ENCODE results near the gene MAP3K4.

Gene MAP3K4

GRCh38 chr6:161150136-161150535 is 158.6 kb downstream of the MAP3K4 start:
- no peak for DNase-seq (ENCODE audit: low spot score)

GRCh38 chr6:161150566-161150965 is 159.0 kb downstream of the MAP3K4 start:
- DNase-seq (ENCODE audit: low spot score), result no peak

GRCh38 chr6:161151059-161151645 is 159.6 kb downstream of the MAP3K4 start:
- DNase-seq (ENCODE audit: low spot score), result no peak

- no peak for DNase-seq (ENCODE audit: low spot score)
Measured at GRCh38 chr6:161151660-161152526, 160.3 kb downstream of the MAP3K4 start.

DNA sequence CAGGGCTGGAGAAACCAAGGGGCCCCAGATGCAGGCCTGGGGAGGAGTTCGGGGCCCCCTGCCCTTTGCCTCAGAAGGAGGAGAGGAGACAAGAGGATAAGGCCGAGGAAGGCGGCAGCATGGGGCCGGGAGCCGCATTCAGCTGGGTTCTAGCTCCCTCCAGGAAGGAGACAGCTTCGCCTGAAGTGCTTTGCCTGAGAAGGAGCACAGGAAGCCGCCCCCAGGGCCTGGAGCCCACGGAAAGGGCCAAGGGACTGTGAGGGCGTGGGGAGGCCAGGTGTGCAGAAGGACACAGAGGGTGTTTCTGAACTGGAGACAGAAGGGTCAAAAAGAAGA is 160.9 kb downstream of the MAP3K4 start:
- DNase-seq (ENCODE audit: low spot score), result no peak

- DNase-seq (ENCODE audit: low spot score), result peak; percentile 49
Measured at GRCh38 chr6:161152907-161153662, 161.5 kb downstream of the MAP3K4 start.

- DNase-seq (ENCODE audit: low spot score), result no peak
Measured at GRCh38 chr6:161153725-161154124, 162.2 kb downstream of the MAP3K4 start.

DNA sequence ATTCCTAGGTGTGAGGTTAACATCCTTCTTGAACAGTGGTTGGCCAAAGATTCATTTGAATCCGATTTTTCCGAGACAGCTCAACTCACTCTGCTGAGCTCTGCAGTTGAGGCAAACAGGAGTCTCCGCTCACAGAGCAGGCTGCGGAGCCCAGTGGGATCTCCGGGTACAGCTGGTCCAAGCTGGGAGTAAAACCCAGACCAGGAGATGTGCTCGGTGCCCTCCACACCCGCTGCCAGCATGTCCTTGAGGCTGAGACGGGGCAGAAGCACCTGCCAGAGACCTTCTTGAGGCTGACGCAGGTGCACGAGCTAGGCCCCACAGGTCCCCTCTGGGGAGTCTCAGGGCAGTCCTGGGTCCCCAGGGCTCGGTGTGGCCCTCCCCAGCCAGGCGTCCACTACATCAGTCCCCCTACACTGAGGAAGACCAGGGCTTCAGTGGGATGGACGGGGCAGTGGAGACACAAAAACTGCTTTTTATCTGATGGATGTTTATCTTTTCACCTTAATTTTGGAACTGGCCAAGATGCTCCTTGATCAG is 163.3 kb downstream of the MAP3K4 start:
- no peak for DNase-seq (ENCODE audit: low spot score)

- DNase-seq (ENCODE audit: low spot score), result no peak
Measured at GRCh38 chr6:161161121-161161520, 169.6 kb downstream of the MAP3K4 start.

GRCh38 chr6:161161889-161162624 is 170.5 kb downstream of the MAP3K4 start:
- peak; percentile 60 for DNase-seq (ENCODE audit: low spot score)

- DNase-seq (ENCODE audit: low spot score), result no peak
Measured at GRCh38 chr6:161162722-161163121, 171.2 kb downstream of the MAP3K4 start.

DNA sequence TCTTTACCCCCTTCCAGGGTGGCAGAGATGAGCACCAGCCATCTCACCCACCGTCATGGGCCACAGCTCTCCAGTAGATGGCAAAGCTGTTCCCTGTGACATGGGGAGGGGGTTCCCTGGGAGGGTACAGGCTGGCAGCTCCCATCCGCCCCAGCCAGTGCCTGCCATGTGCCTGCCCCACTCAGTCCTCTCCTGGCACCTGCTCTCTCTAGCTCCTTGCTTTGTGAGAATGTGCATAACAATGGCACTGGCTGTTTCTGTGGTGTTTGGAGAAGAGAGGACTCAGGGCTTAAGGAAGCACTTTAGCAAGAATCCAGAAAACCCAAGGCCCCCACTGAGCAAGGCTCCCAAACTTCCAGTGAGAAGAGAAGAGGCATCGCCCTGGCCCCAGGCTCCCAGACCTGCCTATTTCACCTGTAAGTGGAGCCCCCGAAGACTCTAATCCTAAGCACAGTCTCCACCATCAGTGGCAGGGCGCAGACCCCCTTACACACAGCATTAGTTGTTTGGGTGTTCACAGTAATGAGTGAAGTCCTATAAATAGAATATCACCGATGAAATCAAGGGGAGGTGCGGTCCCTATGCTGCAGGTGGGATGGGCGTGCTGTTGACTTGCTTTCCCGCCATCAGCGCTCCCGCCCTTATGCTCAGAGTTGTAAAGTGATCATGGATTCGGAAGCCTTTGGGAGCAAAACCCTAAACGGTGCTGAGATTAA is 172.1 kb downstream of the MAP3K4 start:
- DNase-seq (ENCODE audit: low spot score), result no peak

- DNase-seq (ENCODE audit: low spot score), result no peak
Measured at GRCh38 chr6:161164182-161164625, 172.6 kb downstream of the MAP3K4 start.

DNA sequence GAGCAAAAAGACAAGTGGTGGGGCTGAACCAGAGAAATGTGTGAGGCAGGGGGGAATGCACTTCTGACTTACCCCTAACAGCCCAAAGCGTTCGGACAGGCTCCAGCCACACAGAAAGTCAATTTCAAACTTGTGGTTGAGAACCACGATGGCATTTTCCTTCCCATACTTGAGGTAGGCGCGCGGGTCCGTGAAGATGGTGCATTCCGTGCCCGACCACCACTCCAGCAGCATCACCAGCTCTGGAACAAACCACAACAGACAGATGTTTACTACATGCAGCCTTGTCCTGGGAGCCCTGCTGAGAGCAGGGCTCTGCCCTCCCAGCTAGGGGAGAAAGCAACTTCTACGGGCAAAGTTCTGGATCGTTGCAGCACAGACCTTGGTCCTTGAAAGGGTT is 174.6 kb downstream of the MAP3K4 start:
- no peak for DNase-seq (ENCODE audit: low spot score)

DNA sequence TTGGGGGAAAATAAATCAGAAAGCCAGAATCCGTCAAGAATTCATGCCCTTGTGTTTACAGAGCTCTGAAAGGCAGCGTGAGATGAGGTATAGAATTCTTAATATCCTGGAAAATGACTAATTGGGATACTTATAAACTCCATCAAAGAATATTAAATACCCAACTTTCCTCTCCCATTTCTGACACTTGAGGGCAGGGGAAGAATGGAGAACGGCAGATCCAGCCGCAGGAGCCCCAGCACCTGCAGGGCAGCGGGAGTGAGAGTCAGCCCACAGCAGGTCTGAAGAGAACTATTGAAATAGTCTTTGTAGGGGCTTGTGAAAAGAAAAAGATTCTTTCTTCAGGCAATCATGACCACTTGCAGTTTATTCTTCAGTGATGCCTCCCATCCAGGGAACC is 175.1 kb downstream of the MAP3K4 start:
- DNase-seq (ENCODE audit: low spot score), result no peak
